NT2/D1 (cell line): ENCODE results near the gene REPIN1.

Source experiments
- SUZ12 ChIP-seq: IDR thresholded peaks from 2 replicates; pipeline ENCODE4 v1.6.1; 2011; ENCODE audit not compliant: insufficient read length, insufficient read depth; ENCODE audit errors: extremely low read depth
- ZNF274 ChIP-seq: IDR thresholded peaks from 2 replicates; pipeline ENCODE4 v1.6.1; 2011; ENCODE audit warnings: mild to moderate bottlenecking, low read depth, low read length

DNA sequence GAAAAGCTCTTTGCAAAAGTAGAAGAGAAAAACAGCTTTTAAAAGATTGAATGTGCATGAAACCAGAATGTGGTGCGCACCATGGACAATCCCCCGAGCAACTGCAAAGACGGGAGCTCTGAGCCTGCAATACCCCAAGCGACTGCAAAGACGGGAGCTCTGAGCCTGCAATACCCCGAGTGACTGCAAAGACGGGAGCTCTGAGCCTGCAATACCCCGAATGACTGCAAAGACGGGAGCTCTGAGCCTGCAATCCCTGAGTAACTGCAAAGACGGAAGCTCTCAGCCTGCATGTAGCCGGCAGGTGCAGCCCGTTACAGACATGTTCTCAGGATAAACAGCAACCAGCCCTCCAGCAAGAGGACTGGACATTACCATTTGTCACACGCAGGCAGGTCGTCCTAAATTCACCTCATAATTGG is 16.7 kb downstream of the REPIN1 start:
- no peak for TF ChIP-seq SUZ12
- no peak for TF ChIP-seq ZNF274
